ENCODE results near the gene H2AZ2. TPM values are rescaled to one million over a fixed set of nuclear protein-coding genes. Genes with fewer than 3 reads are reported as not detected.

The H2AZ2 gene
- polyA plus RNA-seq, 1 experiment: 100 TPM

GRCh38 chr7:44796034-44796503, 51.8 kb downstream of the H2AZ2 start:
- POLR2A ChIA-PET: no interaction called here
- no peak for DNase-seq (ENCODE audit: low read depth)
- TF ChIP-seq, protein P1, sequence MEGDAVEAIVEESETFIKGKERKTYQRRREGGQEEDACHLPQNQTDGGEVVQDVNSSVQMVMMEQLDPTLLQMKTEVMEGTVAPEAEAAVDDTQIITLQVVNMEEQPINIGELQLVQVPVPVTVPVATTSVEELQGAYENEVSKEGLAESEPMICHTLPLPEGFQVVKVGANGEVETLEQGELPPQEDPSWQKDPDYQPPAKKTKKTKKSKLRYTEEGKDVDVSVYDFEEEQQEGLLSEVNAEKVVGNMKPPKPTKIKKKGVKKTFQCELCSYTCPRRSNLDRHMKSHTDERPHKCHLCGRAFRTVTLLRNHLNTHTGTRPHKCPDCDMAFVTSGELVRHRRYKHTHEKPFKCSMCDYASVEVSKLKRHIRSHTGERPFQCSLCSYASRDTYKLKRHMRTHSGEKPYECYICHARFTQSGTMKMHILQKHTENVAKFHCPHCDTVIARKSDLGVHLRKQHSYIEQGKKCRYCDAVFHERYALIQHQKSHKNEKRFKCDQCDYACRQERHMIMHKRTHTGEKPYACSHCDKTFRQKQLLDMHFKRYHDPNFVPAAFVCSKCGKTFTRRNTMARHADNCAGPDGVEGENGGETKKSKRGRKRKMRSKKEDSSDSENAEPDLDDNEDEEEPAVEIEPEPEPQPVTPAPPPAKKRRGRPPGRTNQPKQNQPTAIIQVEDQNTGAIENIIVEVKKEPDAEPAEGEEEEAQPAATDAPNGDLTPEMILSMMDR (IDR thresholded peaks at IDR 0.05; ENCODE audit: insufficient read depth, low read depth, low read length): no peak
- no peaks in the 10 kb centered on the region for H3K27me3 ChIP-seq (ENCODE audit: control insufficient read depth, insufficient read depth, low read length)
- H3K4me3 ChIP-seq (ENCODE audit: low read depth, low read length): peak overlapping the region; percentile 97
- CTCF ChIA-PET: no interaction called here
- H3K36me3 ChIP-seq (ENCODE audit: control insufficient read depth, insufficient read depth, low read length): peaks cover 8% of the 10 kb centered on the region

DNA sequence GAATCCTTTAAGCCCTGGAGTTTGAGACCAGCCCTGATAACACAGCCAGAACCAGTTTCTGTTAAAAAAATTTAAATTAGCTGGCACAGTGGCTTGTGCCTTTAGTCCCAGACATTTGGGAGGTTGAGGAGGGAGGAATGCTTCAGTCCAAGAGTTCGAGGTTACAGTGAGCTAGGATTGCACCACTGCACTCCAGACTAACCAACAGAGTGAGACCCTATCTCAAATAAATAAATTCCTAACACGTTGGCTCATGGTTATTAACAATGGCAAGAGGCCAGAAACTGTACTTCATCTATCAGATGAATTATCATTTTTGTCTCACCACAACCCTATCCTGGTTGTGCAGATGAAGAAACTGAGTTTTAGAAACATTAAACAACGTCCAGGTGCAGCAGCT, 53.6 kb downstream of the H2AZ2 start:
- Histone ChIP-seq H3K4me3 (ENCODE audit: low read depth, low read length) (no peak overlapping the region), H3K27me3 (ENCODE audit: control insufficient read depth, insufficient read depth, low read length) (no peaks in the 10 kb centered on the region), H3K36me3 (ENCODE audit: control insufficient read depth, insufficient read depth, low read length) (0 out of 2 replicates have a peak, but pooled peaks cover 2% of the 10 kb centered on the region)
- ChIA-PET POLR2A (no interaction called here), CTCF (interaction anchor here (1.5 kb wide), 1 partner anchor 16 kb away, joined by 3 read pairs; no protein-coding TSS in a partner anchor)
- DNase-seq (ENCODE audit: low read depth): no peak
- TF ChIP-seq, protein P1 (IDR thresholded peaks at IDR 0.05; ENCODE audit: insufficient read depth, low read depth, low read length): no peak

DNA sequence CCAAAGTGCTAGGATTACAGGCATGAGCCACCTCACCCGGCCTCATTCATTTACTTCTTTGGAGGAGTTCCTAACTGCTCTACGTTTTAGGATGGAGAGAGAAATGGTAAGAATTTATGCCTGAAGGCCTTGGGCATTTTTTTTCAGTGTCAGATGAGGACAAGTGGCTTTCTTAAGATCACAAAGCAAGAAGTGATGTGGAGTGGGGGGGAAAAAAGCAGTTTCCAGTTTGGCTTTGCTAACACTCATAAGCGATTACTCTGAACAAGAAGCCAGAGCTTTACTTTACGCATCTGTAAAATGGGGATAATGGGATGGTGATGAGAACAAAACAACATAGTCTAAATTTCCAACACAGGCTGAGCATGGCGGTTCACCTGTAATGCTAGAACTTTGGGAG, 54.0 kb downstream of the H2AZ2 start:
- CTCF ChIA-PET: interaction anchor here (1.5 kb wide), 1 partner anchor 16 kb away, joined by 3 read pairs; no protein-coding TSS in a partner anchor
- TF ChIP-seq, protein P1 (IDR thresholded peaks at IDR 0.05; ENCODE audit: insufficient read depth, low read depth, low read length): no peak

GRCh38 chr7:44791278-44792219, 56.3 kb downstream of the H2AZ2 start:
- TF ChIP-seq, protein P1 (IDR thresholded peaks at IDR 0.05; ENCODE audit: insufficient read depth, low read depth, low read length): peak; percentile 53
- H3K27me3 ChIP-seq (ENCODE audit: control insufficient read depth, insufficient read depth, low read length): no peaks in the 10 kb centered on the region
- no peaks in the 10 kb centered on the region for H3K36me3 ChIP-seq (ENCODE audit: control insufficient read depth, insufficient read depth, low read length)
- H3K4me3 ChIP-seq (ENCODE audit: low read depth, low read length): no peak overlapping the region
- ChIA-PET CTCF (interaction anchor here (0.7 to 1.2 kb wide), 5 partner anchors 19 to 56 kb away, joined by 3 to 4 read pairs (median 3); no protein-coding TSS in a partner anchor), POLR2A (no interaction called here)
- no peak for DNase-seq (ENCODE audit: low read depth)

More for the DNA sequence above, 54.0 kb downstream of the H2AZ2 start:
- H3K4me3 ChIP-seq (ENCODE audit: low read depth, low read length): no peak overlapping the region
- H3K27me3 ChIP-seq (ENCODE audit: control insufficient read depth, insufficient read depth, low read length): no peaks in the 10 kb centered on the region
- POLR2A ChIA-PET: no interaction called here
- 0 out of 2 replicates have a peak, but pooled peaks cover 2% of the 10 kb centered on the region for H3K36me3 ChIP-seq (ENCODE audit: control insufficient read depth, insufficient read depth, low read length)
- DNase-seq (ENCODE audit: low read depth): peak; percentile 71

- CTCF ChIA-PET: interaction anchor here (0.9 kb wide), 1 partner anchor 18 kb away, joined by 4 read pairs; no protein-coding TSS in a partner anchor
- Histone ChIP-seq H3K36me3 (ENCODE audit: control insufficient read depth, insufficient read depth, low read length) (no peaks in the 10 kb centered on the region), H3K4me3 (ENCODE audit: low read depth, low read length) (no peak overlapping the region), H3K27me3 (ENCODE audit: control insufficient read depth, insufficient read depth, low read length) (no peaks in the 10 kb centered on the region)
- TF ChIP-seq, protein P1 (IDR thresholded peaks at IDR 0.05; ENCODE audit: insufficient read depth, low read depth, low read length): no peak
- no peak for DNase-seq (ENCODE audit: low read depth)
- POLR2A ChIA-PET: no interaction called here
Measured at GRCh38 chr7:44789990-44790389, 57.9 kb downstream of the H2AZ2 start.

All from BJ (cell line).